GM19328 (cell line): ENCODE data around the gene SEC61A1.
A peak's percentile ranks its signal among the peaks of the same experiment; 100 is the strongest.

Experiments
- ATAC-seq: cut with Tn5 transposase; IDR thresholded peaks from one replicate; pipeline ENCODE4 v1.9.1; 2021; ENCODE audit warnings: mild to moderate bottlenecking, moderate library complexity; ENCODE audit not compliant: unreplicated experiment

SEC61A1 gene

GRCh38 chr3:128051837-128052594 is at the start of gene SEC61A1:
TSS of gene SEC61A1 (plus strand) at chr3:128052437. CDS start at chr3:128052553, 116 bp downstream.
- peak; percentile 91 for ATAC-seq

DNA sequence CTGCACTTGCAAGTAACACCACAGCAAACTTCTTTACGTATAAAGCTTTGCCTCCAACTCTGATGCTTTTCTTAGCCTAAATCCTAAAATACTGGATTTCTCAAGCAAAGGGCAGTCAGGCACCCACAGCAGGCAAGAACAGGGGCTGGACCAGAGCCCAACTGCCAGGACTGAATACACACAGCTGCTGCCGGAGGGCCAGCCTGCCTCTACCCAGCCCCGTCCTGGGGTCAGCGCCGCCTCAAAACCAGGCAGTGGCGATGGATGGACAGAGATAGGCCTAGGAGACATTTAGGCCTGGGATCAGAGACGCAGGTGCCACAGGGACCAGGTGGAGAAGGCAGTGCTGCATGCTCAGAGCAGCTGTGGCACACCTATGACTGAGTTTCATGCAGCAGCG is 47.6 kb upstream of the SEC61A1 start:
- no peak for ATAC-seq

DNA sequence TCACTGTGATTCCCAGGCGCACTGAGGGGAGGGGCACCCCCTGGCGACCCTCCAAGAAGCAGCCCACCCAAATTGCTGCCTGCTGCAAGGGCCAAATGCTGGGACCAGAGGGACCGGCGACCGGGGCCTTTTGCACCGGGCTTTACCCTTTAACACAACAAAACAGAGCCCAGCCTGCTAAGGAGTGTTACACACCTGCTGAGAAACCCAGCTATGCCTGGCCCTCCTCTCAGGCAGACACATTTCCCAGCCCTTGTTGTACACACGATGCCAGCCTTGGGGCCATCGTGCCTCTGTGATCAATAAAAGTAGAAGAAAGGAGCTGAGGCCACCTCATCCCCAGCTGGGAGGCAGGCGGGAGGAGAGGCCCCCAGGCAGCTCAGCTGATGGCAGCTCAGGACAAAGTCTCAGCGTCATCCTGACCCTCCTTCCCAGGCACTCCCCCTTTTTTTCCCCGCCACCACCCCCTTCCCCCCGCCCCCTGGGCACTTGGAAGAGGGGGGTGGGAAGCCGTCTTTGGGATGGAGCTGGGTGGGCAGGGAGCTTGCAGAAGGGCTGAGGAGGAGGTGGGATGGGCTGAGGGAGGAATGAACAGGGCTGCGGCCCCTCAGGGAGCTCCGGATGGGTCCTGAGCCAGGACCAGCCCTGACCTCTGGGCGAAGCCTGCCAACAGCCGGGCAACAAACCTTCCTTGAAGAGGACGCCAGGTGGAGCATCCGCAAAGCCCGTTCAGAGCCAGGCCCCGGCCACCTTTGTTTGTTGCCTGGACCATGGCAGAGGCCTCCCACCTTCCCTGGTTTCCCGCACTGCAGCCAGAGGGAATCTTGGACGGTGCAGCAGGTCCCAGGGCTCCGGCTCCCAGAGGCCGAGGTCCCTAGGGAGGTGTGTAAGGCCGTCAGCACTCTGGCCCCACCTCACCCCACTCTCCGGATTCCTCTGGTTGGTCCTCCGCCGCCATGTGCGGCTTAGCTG is 45.9 kb upstream of the SEC61A1 start:
- ATAC-seq: no peak

DNA sequence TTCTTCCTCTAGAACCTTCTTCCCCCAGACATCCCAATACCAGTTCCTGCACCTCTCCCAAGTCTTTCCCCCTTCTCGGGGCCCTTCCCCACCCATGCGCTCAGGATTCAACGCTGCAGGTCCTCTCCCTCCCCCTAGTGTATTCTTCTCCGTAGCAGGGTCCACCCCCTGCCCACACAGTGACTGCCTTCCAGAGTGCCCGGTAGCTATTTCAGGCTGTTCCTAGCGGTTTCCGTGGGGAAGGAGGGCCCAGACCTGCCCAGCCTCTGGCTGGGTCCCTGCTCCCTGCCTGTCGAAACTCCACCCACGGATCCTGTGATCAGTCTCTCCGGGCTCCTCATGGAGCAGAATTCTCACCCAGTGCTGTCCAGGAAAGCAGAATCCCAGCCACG is 45.2 kb upstream of the SEC61A1 start:
- ATAC-seq: no peak

DNA sequence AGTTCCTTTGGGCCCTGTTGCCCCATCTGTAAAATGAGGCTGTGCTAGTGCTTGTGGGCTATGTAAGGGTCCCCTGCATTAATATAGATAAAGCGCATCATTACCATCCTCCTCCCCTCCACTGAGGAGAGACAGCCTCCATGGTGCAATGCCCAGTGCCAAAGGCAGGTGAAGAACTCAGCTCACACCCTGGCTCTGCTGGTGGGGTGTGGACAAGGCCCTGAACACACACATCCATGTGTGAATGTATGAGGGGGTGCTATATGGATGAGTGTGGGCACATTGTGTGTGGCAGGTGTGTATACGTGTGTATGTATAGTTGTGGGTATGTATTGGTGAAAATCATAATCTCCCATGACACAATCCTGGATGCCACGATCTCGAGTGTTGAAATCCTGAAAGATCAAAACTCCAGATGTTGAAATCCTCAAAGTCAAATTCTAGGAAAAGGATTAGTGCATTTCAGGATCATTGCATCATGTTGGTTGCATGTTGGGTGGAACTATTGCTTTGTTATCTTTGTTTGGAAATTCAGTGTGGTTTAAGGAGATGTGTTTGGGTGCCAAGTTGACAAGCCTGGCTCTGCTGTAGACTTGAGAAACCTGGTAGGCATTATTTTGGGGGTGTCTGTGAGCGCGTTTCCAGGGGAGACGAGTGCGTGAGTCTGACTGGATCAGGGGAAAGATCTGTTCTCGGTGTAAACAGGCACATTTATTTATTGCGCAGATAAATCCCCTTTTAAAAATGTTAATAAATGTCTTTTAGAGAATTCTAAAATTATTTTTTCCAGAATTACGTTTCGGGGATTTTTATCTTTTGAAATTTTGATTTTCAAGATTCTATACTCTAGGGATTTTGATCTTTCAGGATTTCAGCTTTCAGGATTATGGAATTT is 42.0 kb upstream of the SEC61A1 start:
- ATAC-seq: no peak

- ATAC-seq: no peak
Measured at GRCh38 chr3:128011140-128011539, 41.1 kb upstream of the SEC61A1 start.

- no peak for ATAC-seq
Measured at GRCh38 chr3:128012050-128012449, 40.2 kb upstream of the SEC61A1 start.

DNA sequence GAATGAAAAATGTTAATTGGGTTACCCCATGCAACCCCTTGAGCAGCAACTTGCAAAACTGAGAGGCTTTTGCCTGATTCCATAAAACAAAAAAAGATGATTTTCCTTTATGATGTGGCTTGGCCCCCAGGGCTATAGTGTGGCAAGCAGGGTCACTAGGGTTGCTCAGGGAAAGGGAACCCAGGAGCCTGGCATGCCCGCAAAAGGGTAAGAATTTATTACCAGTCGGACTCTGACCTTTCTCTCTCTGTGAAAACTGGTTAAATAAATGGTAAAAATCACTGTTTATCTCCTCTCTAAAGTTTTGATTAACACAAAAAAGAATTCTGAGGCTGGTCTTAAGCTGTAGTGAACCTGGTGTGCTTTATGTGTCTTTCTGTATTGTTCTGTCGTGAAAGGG is 37.7 kb upstream of the SEC61A1 start:
- no peak for ATAC-seq

DNA sequence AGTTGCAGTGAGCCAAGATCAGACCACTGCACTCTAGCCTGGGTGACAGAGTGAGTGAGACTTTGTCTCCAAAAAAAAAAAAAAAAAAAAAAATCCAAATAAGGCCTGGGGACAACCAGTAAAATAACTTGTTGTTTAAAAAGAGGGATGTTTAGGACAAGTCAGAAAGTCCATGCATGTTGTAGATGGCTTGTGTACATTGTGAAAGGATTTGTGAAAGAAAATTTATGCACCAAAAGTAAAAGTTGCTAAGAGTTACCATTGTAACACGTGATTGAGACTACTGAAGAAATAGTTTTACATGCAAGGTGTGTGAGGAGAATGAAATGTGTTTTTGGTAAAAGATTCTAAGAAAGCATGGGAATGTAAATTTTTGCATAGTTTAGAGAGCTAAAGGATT is 35.7 kb upstream of the SEC61A1 start:
- no peak for ATAC-seq

- ATAC-seq: no peak
Measured at GRCh38 chr3:128021768-128022372, 30.4 kb upstream of the SEC61A1 start.

DNA sequence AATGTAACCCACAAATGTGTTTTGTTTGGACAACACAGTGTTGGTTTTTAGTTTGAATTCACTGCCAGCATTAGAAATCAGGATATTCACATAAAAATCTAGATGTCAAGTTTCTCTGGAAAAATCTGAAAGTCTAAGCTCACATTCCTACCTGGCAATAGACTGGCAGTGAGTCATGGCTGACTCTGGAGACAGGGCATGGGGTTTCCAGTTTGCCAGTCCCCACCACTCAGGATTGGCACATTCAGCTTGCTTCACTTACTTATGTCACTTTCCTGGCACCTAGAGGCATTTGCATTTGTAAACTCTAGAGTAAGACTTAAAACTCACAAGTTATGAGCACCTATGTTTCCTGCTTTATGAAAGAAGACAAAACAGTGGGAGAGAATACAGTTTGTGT is 19.1 kb upstream of the SEC61A1 start:
- no peak for ATAC-seq

DNA sequence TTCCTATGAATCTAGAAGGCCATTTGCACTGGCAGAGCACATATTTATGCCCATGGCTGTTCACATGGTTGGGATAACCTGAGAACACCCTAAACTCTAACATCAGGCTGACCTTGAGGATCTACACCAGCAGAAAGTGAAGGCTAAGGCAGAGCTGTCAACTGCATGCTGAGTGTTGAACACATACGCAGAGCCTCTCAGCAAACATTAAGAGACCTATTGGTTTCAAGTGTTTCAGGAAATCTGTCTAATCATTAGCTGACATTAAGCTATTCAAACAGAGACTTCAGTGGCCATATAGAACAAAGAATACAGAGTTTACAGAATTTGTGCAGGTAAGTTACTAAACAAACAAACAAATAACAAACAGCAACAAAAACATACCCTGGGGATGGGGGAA is 16.1 kb upstream of the SEC61A1 start:
- ATAC-seq: no peak

DNA sequence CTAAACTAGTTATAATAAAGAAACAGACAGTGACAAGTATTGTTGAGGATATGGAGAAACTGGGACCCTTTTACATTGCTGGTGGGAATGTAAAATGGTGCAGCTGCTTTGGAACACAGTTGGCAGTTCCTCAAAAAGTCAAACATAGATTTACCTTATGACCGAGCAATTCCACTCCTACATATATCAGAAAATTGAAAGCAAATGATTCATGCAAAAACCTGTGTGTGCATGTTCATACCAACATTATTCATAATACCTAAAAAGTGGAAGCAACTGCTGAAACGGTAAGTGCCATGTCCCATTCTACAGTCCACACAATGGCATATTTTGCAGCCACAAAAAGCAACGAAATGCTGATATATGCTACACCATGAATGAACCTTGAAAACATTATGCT is 12.2 kb upstream of the SEC61A1 start:
- ATAC-seq: no peak

DNA sequence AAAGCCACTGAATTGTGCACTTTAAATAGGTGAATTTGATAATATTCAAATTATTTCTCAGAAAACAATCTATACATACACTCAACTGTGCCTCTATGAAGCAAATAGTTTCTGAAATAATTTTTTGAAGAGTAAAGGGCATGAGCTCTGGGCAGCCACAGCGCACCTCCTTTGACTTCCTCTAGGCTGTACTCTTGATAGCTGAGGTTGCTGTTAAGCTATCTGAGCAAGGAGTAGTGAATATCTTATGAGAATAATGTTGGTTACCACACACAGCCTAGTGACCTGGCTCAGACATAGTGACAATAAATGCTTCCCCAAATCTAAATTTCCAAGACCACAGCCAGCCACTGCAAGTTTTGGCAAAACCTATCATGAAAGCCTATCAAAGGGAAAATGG is 11.6 kb upstream of the SEC61A1 start:
- no peak for ATAC-seq

- no peak for ATAC-seq
Measured at GRCh38 chr3:128041344-128041743, 10.9 kb upstream of the SEC61A1 start.

DNA sequence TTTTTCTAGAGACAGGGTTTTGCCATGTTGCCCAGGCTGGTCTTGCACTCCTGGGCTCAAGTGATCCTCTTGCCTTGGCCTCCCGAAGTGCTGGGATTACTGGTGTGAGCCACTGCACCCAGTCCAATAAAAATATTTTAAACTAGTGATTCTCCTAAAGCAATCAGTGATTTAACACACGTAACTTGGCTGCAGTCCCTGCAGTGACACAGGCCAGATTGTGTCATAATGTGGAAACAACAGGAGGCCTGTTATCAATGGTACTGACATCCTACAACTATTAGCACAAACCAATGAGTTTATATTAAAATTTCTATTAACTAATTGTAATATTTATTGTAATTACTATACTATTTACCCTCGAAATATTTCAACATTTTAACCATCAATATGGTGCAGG is 1.6 kb upstream of the SEC61A1 start:
- no peak for ATAC-seq

DNA sequence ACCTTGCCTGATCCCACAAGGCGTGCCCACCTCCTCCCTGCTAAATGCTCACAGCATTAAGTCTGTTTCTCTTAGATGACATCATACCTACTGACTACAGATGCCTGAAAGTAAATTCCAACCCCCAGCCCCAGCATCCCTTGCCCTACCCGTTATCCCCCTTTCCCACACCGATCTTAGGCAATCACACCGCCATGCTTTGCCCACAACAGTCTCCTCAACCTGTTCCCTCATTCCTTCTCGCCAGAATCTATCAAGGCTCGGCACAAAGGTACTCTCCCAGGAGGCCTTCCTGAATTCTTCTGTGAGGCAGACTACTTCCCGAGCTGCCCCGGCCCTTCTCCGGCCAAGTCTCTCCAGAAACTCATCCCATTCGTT is 789 bp upstream of the SEC61A1 start:
- ATAC-seq: no peak

- ATAC-seq: peak; percentile 14
Measured at GRCh38 chr3:128052595-128053351, 536 bp downstream of the SEC61A1 start.

- no peak for ATAC-seq
Measured at GRCh38 chr3:128053614-128054013, 1.4 kb downstream of the SEC61A1 start.

DNA sequence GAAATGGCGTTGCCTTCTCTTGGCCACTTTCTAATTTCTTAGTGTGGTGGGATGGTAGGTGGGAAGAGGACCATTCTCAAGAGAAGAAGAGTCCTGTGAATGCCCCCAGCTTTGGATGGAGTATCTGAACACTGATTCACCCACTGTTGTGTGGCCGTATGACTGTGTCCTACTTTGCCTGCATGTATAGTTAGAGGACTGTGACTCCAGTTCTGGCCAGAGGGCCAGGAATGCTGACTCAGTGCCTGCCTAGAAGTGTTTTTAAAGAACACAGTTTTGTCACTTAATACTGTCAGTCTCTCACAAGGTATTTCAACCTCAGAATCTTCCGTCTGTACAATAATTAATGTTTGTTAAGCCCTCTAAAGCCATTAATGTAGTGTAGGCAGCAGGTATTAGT is 2.1 kb downstream of the SEC61A1 start:
- ATAC-seq: no peak
